Medulla oblongata (tissue), 1 donor: Measurements from ENCODE around the gene URGCP.
"Not testable (repeated sequence)": the region's sequence is repeated elsewhere in the genome, so short reads cannot be mapped to it uniquely, and the experiment has no call there.

Source experiments
- DNase-seq: peaks from one replicate; pipeline ENCODE4 v3.0.0-alpha.2; 2015; ENCODE audit errors: extremely low spot score

The URGCP gene

GRCh38 chr7:43921423-43921822 lies 15.0 kb upstream of the URGCP start:
- no peak for DNase-seq

GRCh38 chr7:43915907-43916306 lies 9.5 kb upstream of the URGCP start:
- DNase-seq, result no peak

- no peak for DNase-seq
Observed at GRCh38 chr7:43914795-43915194, 8.4 kb upstream of the URGCP start.

- peak; percentile 29 for DNase-seq
Observed at GRCh38 chr7:43905956-43906330, 453 bp downstream of the URGCP start.

DNA sequence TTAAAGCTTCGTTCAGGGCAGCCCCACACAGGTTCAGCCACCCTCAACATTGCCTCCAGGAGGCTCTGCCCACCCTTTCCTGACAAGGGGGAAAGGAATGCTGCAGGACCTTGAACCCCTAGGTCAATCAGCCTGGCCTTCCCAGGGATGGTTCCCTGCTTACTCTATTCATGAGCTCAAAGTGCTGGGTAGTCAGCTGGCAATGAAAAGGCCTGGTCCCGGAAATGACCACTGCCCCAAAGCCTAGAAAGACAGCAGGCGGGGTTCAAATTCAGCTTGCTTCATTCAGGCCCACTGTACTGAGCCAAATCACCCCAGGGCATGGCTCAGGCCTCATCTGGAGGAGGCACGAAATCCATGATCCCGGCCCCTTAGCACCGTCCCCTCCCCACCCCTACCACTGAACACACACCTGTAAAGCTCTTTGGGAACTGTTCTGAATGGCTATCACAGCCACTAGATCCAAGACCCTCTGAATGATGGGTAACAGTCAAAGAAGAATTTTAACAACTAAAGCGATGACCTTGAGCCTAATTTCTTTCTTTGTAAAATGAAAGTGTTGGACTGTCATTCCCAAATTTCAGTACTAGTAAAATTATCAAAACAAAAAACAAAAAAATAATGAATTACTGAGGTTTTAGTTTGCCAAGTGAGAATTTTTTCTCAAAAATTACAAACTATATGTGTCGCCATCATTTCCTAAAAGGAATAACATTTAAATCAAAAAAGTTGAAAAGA lies 1.0 kb downstream of the URGCP start:
- no peak for DNase-seq

DNA sequence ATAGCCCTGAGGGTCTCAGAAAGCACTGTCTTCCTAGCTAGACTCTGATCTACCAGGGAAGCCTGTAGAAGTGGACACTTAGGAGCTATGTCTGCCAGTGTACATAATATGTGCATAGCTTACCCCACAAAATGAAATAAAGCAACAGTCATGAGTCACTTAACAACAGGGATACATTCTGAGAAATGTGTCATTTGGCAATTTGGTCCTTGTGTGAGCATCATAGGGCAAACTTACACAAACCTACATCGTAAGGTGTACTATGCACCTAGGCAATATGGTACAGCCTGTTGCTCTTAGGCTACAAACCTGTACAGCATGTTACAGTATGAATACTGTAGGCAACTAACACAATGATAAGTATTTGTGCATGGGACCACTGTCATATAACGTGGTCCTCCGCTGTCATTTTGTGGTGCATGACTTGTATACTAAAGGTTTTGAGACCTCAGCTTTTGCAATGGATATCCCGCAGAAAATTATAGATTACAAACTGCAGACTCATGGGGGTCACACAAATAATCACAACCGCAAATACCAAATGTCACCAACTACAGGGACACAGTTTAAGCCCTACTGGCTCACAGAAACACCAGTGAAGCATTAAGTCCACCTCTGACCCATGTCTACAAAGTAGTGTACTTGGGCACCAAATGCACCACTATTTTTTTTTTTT lies 1.7 kb downstream of the URGCP start:
- no peak for DNase-seq

- no peak for DNase-seq
Observed at GRCh38 chr7:43902542-43903054, 3.8 kb downstream of the URGCP start.

DNA sequence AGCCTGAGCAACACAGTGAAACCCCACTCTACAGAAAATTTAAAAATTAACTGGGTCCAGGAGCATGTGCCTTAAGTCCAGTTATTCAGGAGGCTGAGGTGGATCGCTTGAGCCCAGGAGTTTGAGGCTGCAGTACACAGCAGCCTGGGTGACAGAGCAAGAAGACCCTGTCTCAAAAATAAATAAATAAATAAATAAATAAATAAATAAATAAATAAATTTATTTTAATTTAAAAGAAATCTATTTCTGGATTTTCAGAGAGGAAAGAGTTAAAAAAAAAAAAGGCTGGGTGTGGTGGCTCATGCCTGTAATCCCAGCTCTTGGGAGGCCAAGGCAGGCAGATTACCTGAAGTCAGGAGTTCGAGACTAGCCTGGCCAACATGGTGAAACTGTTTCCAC lies 7.8 kb downstream of the URGCP start:
- not testable (repeated sequence) for DNase-seq

DNA sequence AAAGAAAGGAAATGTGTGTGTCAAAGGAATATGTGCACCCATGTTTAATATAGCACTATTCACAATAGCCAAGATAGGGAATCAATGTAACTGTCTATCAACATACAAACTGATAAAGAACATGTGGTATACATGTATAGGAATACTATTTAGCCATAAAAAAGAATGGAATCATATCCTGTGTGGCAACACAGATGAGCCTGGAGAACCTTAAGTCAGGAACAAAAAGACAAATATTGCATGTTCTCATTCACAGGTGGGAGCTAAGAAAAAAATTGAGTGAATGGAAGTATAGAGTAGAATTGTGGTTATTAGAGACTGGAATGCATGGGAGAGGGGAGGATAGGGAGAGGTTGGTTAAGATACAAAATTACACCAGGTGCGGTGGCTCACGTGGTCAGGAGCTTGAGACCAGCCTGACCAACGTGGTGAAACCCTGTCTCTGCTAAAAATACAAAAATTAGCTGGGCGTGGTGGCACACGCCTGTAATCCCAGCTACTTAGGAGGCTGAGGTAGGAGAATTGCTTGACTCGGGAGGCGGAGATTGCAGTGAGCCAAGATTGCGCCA lies 10.5 kb downstream of the URGCP start:
- no peak for DNase-seq

DNA sequence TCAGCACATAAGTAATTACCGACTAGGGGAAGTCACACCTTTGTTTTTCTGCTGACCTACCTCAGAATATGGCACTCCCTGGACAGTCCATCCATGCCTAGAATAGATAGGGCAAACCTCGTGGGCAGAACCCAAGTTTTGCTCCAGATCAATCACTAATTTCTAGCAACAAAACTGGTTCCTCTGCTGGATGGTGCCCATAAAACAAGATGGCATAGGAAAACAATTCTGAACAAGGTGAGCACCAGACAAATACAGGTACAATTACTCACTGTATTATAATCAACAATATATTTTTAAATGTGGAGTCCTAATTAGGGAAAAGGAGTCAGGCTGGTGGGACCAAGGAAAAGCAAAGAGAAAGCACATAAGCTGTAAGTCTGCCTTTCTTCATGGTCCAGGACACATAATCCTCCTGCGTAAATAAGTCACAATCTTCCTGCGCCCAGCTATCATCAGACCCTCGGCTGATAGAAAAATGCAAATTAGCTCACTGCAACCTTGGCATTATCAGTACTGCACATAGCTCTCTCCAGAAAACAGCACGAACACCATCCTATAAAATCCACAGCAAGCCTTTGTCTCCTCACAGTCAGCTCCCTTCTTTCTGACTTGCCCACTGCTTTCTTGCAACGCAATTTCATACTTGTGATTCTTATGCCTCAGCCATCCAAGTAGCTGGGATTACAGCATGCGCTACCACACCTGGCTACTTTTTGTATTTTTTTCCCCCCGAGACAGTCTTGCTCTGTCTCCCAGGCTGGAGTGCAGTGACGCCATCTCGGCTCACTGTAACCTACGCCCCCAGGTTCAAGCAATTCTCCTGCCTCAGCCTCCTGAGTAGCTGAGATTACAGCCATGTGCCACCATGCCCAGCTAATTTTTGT lies 15.1 kb downstream of the URGCP start:
- no peak for DNase-seq

GRCh38 chr7:43890468-43890867 lies 15.9 kb downstream of the URGCP start:
- no peak for DNase-seq

DNA sequence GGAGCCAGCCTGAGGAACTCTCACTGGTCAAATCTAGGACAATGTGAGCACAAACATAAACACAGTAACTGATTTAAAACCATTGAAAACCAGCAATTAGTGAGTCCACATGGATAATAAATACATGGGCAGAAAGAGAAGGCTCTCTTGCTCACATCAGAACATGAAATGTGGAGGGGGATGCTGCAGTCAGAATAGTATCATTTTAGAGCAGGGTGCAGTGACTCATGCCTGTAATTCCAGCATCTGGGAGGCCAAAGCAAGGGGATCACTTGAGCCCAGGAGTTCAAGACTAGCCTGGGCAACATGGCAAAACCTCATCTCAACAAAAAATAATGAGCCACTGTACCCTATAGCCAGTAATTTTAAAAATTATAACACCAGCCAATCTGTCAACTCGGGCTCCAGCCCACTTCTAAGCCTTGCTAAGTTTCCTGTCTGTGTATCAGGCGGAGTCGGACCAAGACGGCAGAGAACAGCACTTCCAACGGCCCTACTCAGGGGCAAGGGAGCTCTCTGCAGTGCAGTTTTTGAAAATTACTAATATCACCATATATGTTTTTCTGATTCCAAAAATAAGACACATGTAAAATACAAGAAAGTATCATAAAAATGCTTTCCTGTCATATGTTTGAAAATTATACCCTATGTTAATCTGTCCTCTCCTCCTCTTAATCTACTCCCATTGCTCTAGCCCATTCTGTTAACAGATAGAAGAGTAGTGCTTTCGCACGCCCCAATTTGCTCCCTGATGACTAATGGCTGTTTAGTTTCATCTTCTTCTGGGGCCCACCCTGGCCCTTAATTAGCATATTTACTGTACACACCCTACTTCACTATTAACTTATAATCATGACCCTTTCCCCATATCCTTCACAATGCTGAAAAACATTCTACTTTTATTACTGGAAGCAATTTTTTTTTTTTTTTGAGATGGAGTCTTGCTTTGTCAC lies 17.1 kb downstream of the URGCP start:
- DNase-seq, result no peak

DNA sequence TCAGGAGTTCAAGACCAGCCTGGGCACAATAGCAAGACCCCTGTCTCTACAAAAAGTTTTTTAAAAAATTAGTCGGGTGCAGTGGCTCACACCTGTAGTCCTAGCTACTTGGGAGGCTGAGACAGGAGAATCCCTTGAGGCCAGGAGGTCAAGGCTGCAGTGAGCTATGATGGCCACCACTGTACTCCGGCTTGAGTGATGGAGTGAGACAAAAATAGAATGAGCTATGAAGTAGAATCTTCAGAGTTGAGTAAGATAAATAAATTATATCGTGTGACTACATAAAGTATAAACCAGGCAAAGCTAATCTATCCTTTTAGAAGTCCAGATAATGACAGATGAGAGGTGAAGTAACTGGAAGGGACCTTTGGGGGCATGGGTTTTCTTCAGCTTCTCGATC lies 21.8 kb downstream of the URGCP start:
- DNase-seq, result no peak

GRCh38 chr7:43884209-43884608 lies 22.2 kb downstream of the URGCP start:
- DNase-seq, result no peak

DNA sequence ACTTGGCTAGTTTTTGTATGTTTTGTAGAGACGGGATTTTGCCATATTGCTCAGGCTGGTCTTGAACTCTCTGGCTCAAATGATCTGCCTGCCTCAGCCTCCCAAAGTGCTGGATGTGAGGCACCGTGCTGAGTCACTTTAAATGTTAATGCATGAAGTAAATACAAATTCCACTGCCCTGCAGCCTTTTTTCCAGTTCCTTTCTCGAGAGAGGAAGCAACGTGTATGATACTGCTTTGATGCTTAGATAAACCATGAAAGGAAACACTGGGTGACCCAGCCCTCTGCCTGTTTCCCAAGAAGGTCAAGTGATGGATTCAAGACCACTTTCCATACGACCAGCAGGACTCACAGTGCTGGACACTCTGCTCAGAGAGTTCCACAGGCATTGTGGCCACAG lies 25.8 kb downstream of the URGCP start:
- no peak for DNase-seq

DNA sequence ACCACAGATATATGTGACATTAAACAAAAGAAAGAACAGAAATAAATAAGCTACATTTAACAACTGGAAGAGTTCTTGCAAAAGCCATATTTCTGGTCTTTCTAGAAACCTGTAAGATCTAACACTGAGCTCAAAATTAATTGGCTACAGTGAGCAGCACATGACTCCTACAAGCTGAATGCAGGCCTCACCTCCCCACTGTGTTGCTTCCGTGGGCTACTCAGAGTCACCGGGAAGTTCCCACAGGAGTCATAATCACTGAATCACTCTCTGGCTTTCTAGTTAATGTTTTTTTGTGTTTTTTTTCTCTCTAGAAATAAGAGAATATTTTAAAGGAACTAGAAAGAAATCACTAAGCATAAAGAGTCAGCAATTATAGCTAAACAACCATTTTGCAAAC lies 26.9 kb downstream of the URGCP start:
- DNase-seq, result no peak

GRCh38 chr7:43878867-43879266 lies 27.5 kb downstream of the URGCP start:
- no peak for DNase-seq

DNA sequence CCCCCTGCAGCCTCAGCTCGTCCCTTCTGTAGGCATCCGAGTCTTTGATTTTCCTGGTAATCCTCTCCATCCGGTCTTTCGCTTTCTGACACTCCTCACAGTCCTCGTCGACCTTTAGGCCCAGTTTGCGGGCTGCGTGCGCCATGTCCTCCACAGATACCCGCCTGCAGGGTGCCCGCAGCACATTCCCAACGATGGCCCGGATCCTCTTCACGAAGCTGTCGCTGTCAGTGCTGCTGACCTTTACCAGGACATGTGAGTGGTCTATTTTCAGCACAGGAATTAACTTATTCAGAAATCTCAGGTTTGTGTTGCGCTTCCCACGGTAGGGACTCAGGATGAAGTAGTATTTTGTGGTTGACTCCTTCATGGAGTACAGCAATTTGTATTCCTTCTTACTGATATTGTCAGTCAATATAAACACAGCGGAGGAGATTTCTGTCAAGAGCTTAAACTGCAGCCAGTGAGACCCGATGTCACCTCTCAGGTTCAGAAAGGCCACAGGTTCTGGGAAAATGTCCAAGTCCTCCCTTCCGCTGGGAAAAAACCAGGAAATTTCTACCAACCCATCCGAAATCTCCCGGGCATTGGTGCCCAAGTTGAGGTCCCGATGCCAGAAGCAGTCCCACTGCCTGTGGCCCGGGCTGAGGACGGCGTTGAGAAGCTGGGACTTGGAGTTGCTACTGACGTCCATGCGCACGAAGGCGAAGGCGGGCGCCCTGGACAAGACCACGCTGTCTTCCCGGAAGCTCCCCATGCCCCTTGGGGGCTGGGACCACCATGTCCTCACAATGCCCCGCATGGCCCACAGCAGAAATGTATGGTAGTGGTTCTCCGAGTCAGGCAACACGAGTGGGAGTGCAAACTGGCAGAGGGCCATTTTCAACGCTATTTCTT lies 28.2 kb downstream of the URGCP start:
- DNase-seq, result no peak

GRCh38 chr7:43876976-43877745 lies 29.2 kb downstream of the URGCP start:
- no peak for DNase-seq
